OCI-LY3 (cell line): Measurements from ENCODE around the gene VPS50.

Source experiments
- CTCF ChIP-seq: fragments of 200-600, 300-600 bp; sonication (generic); IDR thresholded peaks from 2 replicates; pipeline ENCODE4 v1.5.1; 2014; ENCODE audit warnings: antibody characterized with exemption, low read length, low read depth
- EZH2phosphoT487 ChIP-seq: fragments of 200-600 bp; shearing (Covaris generic); IDR thresholded peaks from 2 replicates; pipeline ENCODE4 v1.6.1; 2018; ENCODE audit warnings: antibody characterized with exemption, mixed run types, low read depth

- TF ChIP-seq CTCF (no peak), EZH2phosphoT487 (no peak)
These were observed 33.1 kb downstream of the VPS50 start for GRCh38 chr7:93265220-93265619.
